Nephron progenitor cell (in vitro differentiated cells): Measurements from ENCODE around the gene PIANP.
"Not testable (repeated sequence)": the region's sequence is repeated elsewhere in the genome, so short reads cannot be mapped to it uniquely, and the experiment has no call there.

Experiments used
- DNase-seq: peaks from one replicate; pipeline ENCODE4 v3.0.0; 2021
- H3K27ac Mint-ChIP-seq: 2 replicates; pipeline ENCODE4 v1.8.0; 2021; ENCODE audit warnings: mild to moderate bottlenecking, moderate library complexity, mixed read lengths
- H3K27me3 Mint-ChIP-seq: 2 replicates; pipeline ENCODE4 v1.8.0; 2021; ENCODE audit warnings: mild to moderate bottlenecking, low read depth, mixed read lengths; ENCODE audit not compliant: poor library complexity
- H3K36me3 Mint-ChIP-seq: 2 replicates; pipeline ENCODE4 v1.8.0; 2021; ENCODE audit warnings: low read depth, mixed read lengths
- H3K4me1 Mint-ChIP-seq: 2 replicates; pipeline ENCODE4 v1.8.0; 2021; ENCODE audit warnings: mixed read lengths
- H3K4me3 Mint-ChIP-seq: 2 replicates; pipeline ENCODE4 v1.8.0; 2021; ENCODE audit warnings: mild to moderate bottlenecking, moderate library complexity, mixed read lengths
- H3K9me3 Mint-ChIP-seq: 2 replicates; pipeline ENCODE4 v1.8.0; 2021; ENCODE audit warnings: mild to moderate bottlenecking, moderate library complexity, mixed read lengths
- CTCF ChIP-seq: fragments of 200-600 bp; sonication (generic); IDR thresholded peaks from 2 replicates; pipeline ENCODE4 v1.5.0; 2021; ENCODE audit warnings: antibody characterized with exemption

Gene PIANP

GRCh38 chr12:6700646-6701051 lies at the start of gene PIANP:
Gene PIANP (minus strand): TSS chr12:6700815. CDS start chr12:6698061, 2,754 bp downstream.
- Mint-ChIP-seq H3K4me3 (peak within 1 kb of the TSS; percentile 90), H3K4me1 (peaks cover 70% of the 10 kb centered on the region), H3K9me3 (no peaks in the 10 kb centered on the region), H3K27me3 (peaks cover 74% of the 10 kb centered on the region), H3K27ac (peak within 1 kb of the TSS; percentile 41), H3K36me3 (no peaks in the 10 kb centered on the region)
- DNase-seq = peak; percentile 84
- TF ChIP-seq CTCF = no peak

- Mint-ChIP-seq H3K9me3 (no peaks in the 10 kb centered on the region), H3K27ac (peak overlapping the region; percentile 10), H3K4me3 (no peak overlapping the region), H3K4me1 (peaks cover 48% of the 10 kb centered on the region), H3K36me3 (peaks cover 46% of the 10 kb centered on the region), H3K27me3 (peaks cover 5% of the 10 kb centered on the region)
- TF ChIP-seq CTCF = no peak
- DNase-seq = no peak
Observed at GRCh38 chr12:6748761-6749160, 48.1 kb upstream of the PIANP start.

GRCh38 chr12:6747216-6747615 lies 46.6 kb upstream of the PIANP start:
- no peak for DNase-seq
- H3K4me1 Mint-ChIP-seq = peaks cover 55% of the 10 kb centered on the region
- TF ChIP-seq CTCF = no peak
- peak overlapping the region; percentile 83 for H3K27ac Mint-ChIP-seq
- H3K4me3 Mint-ChIP-seq = no peak overlapping the region
- H3K9me3 Mint-ChIP-seq = no peaks in the 10 kb centered on the region
- peaks cover 46% of the 10 kb centered on the region for H3K36me3 Mint-ChIP-seq
- H3K27me3 Mint-ChIP-seq = peaks cover 2% of the 10 kb centered on the region

GRCh38 chr12:6745741-6746525 lies 45.3 kb upstream of the PIANP start:
- no peak overlapping the region for H3K4me3 Mint-ChIP-seq
- H3K27ac Mint-ChIP-seq = peak overlapping the region; percentile 72
- no peak for DNase-seq
- H3K9me3 Mint-ChIP-seq = no peaks in the 10 kb centered on the region
- peaks cover 44% of the 10 kb centered on the region for H3K36me3 Mint-ChIP-seq
- TF ChIP-seq CTCF = no peak
- H3K27me3 Mint-ChIP-seq = peaks cover 2% of the 10 kb centered on the region
- H3K4me1 Mint-ChIP-seq = peaks cover 52% of the 10 kb centered on the region

GRCh38 chr12:6743300-6743699 lies 42.7 kb upstream of the PIANP start:
- DNase-seq, H3K27me3 Mint-ChIP-seq, H3K4me3 Mint-ChIP-seq, H3K9me3 Mint-ChIP-seq: not testable (repeated sequence)
- H3K4me1 Mint-ChIP-seq = peaks cover 49% of the 10 kb centered on the region
- peaks cover 20% of the 10 kb centered on the region for H3K36me3 Mint-ChIP-seq
- peak overlapping the region; percentile 18 for H3K27ac Mint-ChIP-seq

GRCh38 chr12:6742834-6743233 lies 42.2 kb upstream of the PIANP start:
- no peak for DNase-seq
- Mint-ChIP-seq H3K36me3 (peaks cover 16% of the 10 kb centered on the region), H3K4me1 (peaks cover 46% of the 10 kb centered on the region), H3K9me3 (no peaks in the 10 kb centered on the region), H3K27me3 (no peaks in the 10 kb centered on the region), H3K27ac (no peak overlapping the region), H3K4me3 (no peak overlapping the region)
- TF ChIP-seq CTCF = no peak

- DNase-seq, H3K27me3 Mint-ChIP-seq, H3K9me3 Mint-ChIP-seq, H3K36me3 Mint-ChIP-seq, H3K4me3 Mint-ChIP-seq: not testable (repeated sequence)
- Mint-ChIP-seq H3K27ac (peak overlapping the region; percentile 97), H3K4me1 (peaks cover 42% of the 10 kb centered on the region)
Observed at GRCh38 chr12:6742080-6742479, 41.5 kb upstream of the PIANP start.
